NCI-H748 (cell line): ENCODE measurements around the gene ACSS3.
"Not testable (repeated sequence)": the region's sequence is repeated elsewhere in the genome, so short reads cannot be mapped to it uniquely, and the experiment has no call there.

Experiments used
- DNase-seq: peaks from one replicate; lab custom pipeline; 2025; ENCODE audit not compliant: unreplicated experiment; lab: John Stamatoyannopoulos, UW

ACSS3 gene

GRCh38 chr12:81092053-81092452 is 14.2 kb downstream of the ACSS3 start:
- DNase-seq = no peak

GRCh38 chr12:81094718-81095360 is 17.0 kb downstream of the ACSS3 start:
- DNase-seq = no peak

GRCh38 chr12:81095501-81096232 is 17.8 kb downstream of the ACSS3 start:
- no peak for DNase-seq

- DNase-seq = no peak
Observed at GRCh38 chr12:81105687-81106086, 27.8 kb downstream of the ACSS3 start.

GRCh38 chr12:81114226-81114625 is 36.3 kb downstream of the ACSS3 start:
- DNase-seq = no peak

GRCh38 chr12:81119069-81119468 is 41.2 kb downstream of the ACSS3 start:
- DNase-seq = not testable (repeated sequence)

- DNase-seq = no peak
Observed at GRCh38 chr12:81120961-81121360, 43.1 kb downstream of the ACSS3 start.

- DNase-seq = no peak
Observed at GRCh38 chr12:81123611-81124010, 45.7 kb downstream of the ACSS3 start.

- DNase-seq = no peak
Observed at GRCh38 chr12:81125691-81126090, 47.8 kb downstream of the ACSS3 start.

- DNase-seq = peak; percentile 84
Observed at GRCh38 chr12:81128930-81129554, 51.2 kb downstream of the ACSS3 start.

- no peak for DNase-seq
Observed at GRCh38 chr12:81136519-81136918, 58.6 kb downstream of the ACSS3 start.

GRCh38 chr12:81137801-81138200 is 59.9 kb downstream of the ACSS3 start:
- no peak for DNase-seq

GRCh38 chr12:81141217-81141616 is 63.3 kb downstream of the ACSS3 start:
- DNase-seq = peak; percentile 24

- no peak for DNase-seq
Observed at GRCh38 chr12:81143057-81143456, 65.2 kb downstream of the ACSS3 start.

GRCh38 chr12:81146228-81147225 is 68.6 kb downstream of the ACSS3 start:
- no peak for DNase-seq

GRCh38 chr12:81147292-81147919 is 69.5 kb downstream of the ACSS3 start:
- DNase-seq = peak; percentile 81

- peak; percentile 99 for DNase-seq
Observed at GRCh38 chr12:81150382-81150781, 72.5 kb downstream of the ACSS3 start.

GRCh38 chr12:81159856-81160255 is 82.0 kb downstream of the ACSS3 start:
- no peak for DNase-seq

GRCh38 chr12:81161680-81162079 is 83.8 kb downstream of the ACSS3 start:
- no peak for DNase-seq

- peak; percentile 10 for DNase-seq
Observed at GRCh38 chr12:81162391-81163136, 84.7 kb downstream of the ACSS3 start.
